HG03103 (cell line): ENCODE data around the gene TMED9.
A peak's percentile ranks its signal among the peaks of the same experiment; 100 is the strongest.
"Not testable (repeated sequence)": the region's sequence is repeated elsewhere in the genome, so short reads cannot be mapped to it uniquely, and the experiment has no call there.

ENCODE experiments used
- ATAC-seq: cut with Tn5 transposase; IDR thresholded peaks from one replicate; pipeline ENCODE4 v1.9.1; 2021; ENCODE audit warnings: low read depth; ENCODE audit not compliant: unreplicated experiment

The TMED9 gene

GRCh38 chr5:177605078-177605477 is 13.1 kb downstream of the TMED9 start:
- ATAC-seq: no peak

- no peak for ATAC-seq
These were observed 13.7 kb downstream of the TMED9 start for GRCh38 chr5:177605667-177606066.

DNA sequence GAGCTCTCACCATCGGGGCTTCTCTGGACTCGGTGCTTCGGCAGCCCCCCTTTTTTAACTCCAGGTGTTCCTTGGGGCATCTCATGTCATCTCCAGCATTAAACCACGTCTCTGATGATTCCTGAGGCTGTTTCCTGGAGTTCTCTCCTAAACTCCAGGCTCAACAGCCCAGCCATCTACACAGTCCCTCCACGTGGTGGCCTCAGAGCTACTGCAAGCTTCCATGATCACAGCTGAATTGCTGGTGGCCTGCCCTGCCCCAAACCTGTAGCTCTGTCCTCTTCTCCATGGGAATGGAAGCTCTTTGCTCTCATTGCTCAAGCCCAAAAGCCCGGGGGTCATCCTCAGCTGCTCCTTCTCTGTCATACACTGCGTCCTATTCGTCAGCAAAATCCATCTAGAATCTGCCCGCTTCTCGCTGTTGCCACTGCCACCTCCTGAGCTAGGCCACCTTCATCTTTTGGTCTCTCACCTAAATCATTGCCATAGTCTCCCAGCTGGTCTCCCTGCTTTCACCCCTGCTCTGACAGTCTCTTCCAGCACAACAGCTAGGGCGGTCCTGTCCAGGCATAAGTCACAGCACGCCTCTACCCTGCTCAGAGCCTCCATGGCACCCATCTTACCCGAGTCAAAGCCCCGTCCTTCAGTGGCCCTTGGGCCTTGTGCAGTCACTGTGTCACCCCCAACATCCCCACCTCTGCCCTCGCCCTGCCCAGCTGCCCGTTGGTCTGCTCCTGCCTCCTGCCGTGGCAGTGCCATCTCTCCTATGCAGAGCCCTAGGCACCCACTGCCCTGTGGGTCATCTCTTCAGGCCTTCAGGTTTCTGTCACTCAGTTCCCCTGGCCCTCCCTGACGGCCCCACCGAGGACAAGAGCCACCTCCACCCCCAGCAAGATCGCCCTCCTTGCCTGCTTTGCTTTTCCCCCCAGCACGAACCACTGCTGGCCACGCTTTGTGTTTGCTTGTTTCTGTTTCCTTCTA is 14.4 kb downstream of the TMED9 start:
- no peak for ATAC-seq

DNA sequence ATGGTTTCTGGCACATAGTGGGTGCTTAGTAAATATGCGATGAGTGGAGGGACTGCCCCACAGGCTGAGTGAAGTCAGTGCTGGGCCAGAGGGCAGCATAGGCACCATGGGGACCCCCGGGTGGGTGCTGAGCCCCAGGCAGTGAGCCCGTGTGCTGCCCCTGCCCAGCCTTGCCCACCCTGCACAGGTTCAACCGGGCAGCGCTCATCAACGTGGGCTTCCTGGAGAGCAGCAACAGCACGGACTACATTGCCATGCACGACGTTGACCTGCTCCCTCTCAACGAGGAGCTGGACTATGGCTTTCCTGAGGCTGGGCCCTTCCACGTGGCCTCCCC is 15.1 kb downstream of the TMED9 start:
- no peak for ATAC-seq

GRCh38 chr5:177607452-177608192 is 15.6 kb downstream of the TMED9 start:
- peak; percentile 68 for ATAC-seq

DNA sequence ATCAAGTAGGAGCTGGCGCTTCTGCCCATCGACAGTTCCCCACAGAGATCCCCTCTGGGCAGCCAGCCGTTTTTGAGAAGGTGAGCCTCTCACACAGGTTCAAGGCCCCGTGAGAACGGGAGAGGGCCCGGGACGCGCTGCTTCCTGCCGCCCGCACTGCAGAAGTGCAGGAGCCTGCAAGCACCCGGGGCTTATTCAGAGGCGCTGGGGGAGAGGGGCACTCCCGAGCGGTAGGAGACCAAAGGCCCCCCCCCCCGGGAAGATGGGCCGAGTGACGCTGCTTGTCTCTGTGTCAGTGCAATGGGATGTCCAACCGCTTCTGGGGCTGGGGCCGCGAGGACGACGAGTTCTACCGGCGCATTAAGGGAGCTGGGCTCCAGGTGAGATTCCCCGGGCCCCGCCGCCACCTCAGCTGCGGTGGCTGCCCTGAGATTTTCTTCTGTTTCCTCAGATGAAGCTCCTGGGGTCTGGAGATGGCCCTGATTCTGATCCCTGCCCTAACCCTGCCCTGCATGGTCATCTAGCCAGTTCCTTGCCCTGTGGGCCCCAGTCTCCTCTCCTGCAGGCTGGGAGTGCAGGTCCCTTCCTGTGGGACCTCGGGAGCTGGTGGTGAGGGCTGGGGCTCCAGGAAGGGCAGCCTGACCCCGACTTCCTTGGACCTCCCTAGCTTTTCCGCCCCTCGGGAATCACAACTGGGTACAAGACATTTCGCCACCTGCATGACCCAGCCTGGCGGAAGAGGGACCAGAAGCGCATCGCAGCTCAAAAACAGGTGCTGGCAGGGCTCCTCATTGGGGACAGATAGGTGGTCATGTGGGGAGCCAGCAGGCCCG is 16.5 kb downstream of the TMED9 start:
- no peak for ATAC-seq

- no peak for ATAC-seq
These were observed 17.4 kb downstream of the TMED9 start for GRCh38 chr5:177609076-177610059.

DNA sequence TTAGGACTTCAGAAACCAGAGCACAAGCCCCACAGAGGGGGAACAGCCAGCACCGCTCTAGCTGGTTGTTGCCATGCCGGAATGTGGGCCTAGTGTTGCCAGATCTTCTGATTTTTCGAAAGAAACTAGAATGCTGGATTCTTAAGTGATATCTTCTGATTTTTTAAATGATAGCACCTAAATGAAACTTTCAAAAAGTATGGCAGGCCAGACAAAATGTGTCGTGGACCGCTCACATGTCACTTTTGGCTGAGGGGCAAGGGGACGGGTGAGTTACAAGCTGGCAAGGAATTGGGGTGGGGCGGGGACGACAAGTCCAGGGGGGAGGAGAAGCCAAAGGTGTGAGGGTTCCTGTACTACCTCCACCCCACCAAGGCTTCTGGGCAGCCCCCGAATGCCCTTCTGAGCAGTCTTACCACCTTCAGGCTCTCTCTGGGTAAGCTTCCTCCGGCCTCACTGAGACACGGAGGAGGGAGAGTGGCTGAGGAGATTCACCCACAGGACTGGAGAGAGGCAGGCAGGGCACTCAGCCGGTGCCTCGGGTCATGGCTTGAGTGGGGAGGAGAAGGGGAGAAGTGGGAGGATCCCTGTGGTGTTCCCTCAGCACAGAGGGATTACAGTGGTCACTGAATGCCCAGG is 18.2 kb downstream of the TMED9 start:
- no peak for ATAC-seq

GRCh38 chr5:177610770-177611445 is 18.9 kb downstream of the TMED9 start:
- no peak for ATAC-seq

DNA sequence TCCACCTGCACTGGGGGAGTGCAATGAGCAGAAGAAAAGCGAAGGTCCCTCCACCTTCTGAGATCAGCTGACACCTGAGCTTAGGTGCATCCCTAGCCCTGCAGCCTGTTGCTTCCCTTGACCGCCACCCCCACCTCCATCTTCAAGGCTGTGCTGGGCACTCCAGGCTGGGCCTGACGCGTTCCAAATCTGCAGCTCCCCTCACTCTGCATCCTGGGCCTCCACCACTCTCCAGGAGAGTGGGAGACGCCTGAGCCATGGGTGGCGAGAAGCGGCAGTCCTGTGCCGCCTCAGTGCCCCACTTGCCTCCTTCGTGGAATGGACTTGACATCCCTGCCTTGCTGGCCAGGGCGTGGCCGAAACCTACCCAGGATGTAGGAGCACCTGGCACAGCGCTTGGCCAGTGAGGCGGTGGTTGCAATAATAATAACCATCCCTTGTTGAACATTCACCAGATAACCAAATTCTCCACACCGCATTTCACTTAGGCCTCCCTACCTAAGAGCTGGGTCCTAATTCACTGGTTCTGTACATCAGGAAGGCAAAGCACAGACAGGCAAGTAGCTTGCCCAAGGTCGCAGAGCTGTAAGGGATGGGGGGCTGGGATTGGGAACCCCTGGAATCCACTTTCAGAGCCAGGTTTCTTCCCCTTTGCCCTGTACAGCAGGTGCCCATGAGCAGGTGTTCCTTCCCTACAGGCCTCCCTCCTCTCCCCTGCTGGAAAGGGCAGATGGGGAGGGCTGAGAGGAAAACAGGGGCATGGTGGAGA is 19.6 kb downstream of the TMED9 start:
- ATAC-seq: no peak

DNA sequence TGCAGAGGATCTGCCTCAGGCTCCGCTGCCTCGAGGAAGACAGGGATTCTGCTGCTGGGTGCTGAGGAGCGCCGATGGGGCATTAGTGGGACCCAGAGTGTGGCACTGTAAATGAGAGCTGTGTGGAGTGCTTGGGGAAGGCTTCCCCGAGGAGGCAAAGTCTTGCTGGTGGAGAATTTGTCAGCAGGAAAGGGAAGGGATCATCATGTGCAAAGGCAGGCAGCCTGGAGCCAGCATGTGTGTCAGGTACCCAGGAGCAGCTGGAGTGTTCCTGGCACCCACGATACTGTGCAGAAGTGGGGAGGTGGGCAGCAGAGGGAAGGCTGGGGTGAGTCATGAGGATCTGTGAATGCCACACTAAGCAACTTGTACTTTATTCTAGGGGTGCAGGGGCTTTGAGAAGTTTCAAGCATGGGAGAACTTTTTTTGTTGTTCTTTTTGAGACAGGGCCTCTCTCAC is 20.2 kb downstream of the TMED9 start:
- no peak for ATAC-seq

DNA sequence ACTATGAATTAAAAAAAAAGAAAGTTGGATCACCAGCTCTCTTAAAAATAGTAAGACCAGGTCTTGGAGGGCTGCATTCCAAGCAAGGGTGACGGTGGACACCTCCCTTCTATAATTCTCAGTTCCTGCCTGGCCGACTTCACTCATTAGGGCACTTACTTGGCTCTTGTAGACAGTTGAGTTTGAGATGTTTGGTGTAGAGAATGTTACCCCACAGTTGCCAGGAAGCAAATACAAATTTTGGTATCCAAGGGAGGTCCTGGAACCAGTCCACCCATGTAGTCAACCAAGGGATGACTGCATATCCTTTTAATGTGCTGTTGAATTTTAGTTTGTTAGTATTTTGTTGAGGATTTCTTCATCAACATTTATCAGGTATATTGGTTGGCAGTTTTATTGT is 28.6 kb downstream of the TMED9 start:
- ATAC-seq: no peak

- ATAC-seq: not testable (repeated sequence)
These were observed 32.2 kb downstream of the TMED9 start for GRCh38 chr5:177624172-177624571.

DNA sequence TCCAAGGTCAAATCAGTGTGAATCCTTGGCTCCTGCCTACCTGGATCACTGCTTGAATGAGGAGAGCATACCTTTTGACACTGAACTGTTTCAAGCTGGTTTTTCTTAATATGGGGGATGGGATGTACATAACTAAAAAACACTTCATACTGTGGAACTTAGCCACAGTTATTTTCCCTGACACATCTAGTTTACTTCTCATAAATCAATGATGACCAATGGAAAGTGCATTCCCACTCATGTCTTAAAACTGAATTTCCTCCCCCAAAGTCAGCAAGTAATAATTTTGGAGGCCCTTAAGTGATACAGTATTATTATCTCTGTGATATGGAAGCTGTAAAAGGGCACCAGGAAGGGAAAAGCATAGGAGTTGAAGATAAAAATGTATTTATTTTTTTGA is 38.2 kb downstream of the TMED9 start:
- ATAC-seq: not testable (repeated sequence)

GRCh38 chr5:177634912-177635311 is 42.9 kb downstream of the TMED9 start:
- ATAC-seq: not testable (repeated sequence)

- ATAC-seq: not testable (repeated sequence)
These were observed 53.5 kb downstream of the TMED9 start for GRCh38 chr5:177645462-177645861.
